ENCODE data around the gene ZFP69.
"Not testable (repeated sequence)": the region's sequence is repeated elsewhere in the genome, so short reads cannot be mapped to it uniquely, and the experiment has no call there.

ZFP69 gene

GRCh38 chr1:40476924-40477677 is at the start of gene ZFP69:
Gene ZFP69, plus strand, starts transcription at chr1:40477290. Its CDS starts 2,072 bp downstream, at chr1:40479362.
- peak; percentile 48 for DNase-seq (ENCODE audit: low spot score)

DNA sequence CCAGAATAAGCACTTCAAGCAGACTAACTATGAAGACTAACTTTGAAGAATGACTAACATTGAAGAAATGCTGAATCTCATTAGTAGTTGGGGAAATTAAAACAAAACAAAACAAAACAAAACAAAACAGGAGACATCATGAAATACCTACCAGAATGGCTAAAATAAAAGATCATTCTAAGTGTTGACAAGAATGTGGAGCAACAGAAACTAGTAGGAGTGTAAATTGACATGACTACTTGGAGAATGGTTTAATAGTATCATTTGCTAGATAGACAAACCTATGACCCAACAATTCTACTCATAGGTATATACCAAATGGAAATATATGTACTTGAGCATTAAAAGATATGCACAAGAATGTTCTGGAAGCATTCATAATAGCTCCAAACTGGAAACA is 45.7 kb upstream of the ZFP69 start:
- no peak for DNase-seq (ENCODE audit: low spot score)

GRCh38 chr1:40432644-40433390 is 44.3 kb upstream of the ZFP69 start:
- no peak for DNase-seq (ENCODE audit: low spot score)

GRCh38 chr1:40435471-40435870 is 41.6 kb upstream of the ZFP69 start:
- DNase-seq (ENCODE audit: low spot score), result no peak

- no peak for DNase-seq (ENCODE audit: low spot score)
Measured at GRCh38 chr1:40435876-40436275, 41.2 kb upstream of the ZFP69 start.

GRCh38 chr1:40438391-40439015 is 38.6 kb upstream of the ZFP69 start:
- DNase-seq (ENCODE audit: low spot score), result peak; percentile 17

GRCh38 chr1:40439247-40439646 is 37.8 kb upstream of the ZFP69 start:
- DNase-seq (ENCODE audit: low spot score), result no peak

GRCh38 chr1:40449684-40450494 is 27.2 kb upstream of the ZFP69 start, which contains the start of gene ZFP69B:
Gene ZFP69B, plus strand, starts transcription at chr1:40450476. Its CDS starts 486 bp downstream, at chr1:40450962.
- peak; percentile 93 for DNase-seq (ENCODE audit: low spot score)

GRCh38 chr1:40450495-40451237 is 26.4 kb upstream of the ZFP69 start:
- DNase-seq (ENCODE audit: low spot score), result peak; percentile 86

- no peak for DNase-seq (ENCODE audit: low spot score)
Measured at GRCh38 chr1:40451238-40451585, 25.9 kb upstream of the ZFP69 start.

- no peak for DNase-seq (ENCODE audit: low spot score)
Measured at GRCh38 chr1:40454873-40455272, 22.2 kb upstream of the ZFP69 start.

DNA sequence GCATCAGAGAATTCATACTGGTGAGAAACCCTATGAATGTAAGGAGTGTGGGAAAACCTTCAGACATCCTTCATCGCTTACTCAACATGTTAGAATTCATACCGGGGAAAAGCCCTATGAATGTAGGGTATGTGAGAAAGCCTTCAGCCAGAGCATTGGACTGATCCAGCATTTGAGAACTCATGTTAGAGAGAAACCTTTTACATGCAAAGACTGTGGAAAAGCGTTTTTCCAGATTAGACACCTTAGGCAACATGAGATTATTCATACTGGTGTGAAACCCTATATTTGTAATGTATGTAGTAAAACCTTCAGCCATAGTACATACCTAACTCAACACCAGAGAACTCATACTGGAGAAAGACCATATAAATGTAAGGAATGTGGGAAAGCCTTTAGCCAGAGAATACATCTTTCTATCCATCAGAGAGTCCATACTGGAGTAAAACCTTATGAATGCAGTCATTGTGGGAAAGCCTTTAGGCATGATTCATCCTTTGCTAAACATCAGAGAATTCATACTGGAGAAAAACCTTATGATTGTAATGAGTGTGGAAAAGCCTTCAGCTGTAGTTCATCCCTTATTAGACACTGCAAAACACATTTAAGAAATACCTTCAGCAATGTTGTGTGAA is 14.0 kb upstream of the ZFP69 start:
- DNase-seq (ENCODE audit: low spot score), result no peak

DNA sequence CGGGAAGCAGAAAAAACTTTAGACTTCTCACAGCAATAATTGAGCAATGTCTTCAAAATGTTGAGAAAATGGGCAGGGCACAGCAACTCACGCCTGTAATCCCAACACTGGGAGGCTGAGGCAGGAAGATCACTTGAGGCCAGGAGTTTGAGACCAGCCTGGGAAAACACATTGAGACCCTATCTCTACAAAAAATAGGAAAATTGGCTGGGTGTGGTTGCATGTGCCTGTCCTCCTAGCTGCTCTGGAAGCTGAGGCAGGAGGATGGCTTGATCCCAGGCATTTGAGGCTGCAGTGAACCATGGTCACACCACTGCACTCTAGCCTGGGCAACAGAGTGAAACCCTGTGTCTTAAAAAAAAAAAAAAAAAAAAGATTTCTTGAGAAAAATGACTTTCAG is 7.8 kb upstream of the ZFP69 start:
- DNase-seq (ENCODE audit: low spot score), result no peak

DNA sequence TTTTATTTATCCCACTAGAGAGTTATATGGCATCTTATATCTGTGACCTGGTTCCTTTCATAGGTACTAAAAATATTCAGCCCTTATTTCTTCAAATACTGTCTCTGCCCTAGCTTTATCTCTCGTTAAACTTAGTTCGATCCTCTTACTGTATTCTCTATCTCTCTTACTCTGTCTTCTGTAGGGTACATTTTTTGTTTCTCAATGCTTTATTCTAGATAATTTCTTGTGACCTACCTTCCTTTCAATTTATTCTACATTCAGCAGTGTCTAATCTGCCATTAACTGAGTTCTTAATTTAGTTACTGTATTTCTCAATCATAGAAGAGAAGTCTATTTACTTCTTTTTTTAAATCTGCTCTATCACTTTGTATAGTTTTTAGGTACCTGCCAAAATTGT is 1.8 kb upstream of the ZFP69 start:
- DNase-seq (ENCODE audit: low spot score), result no peak

- no peak for DNase-seq (ENCODE audit: low spot score)
Measured at GRCh38 chr1:40477678-40478053, 576 bp downstream of the ZFP69 start.

DNA sequence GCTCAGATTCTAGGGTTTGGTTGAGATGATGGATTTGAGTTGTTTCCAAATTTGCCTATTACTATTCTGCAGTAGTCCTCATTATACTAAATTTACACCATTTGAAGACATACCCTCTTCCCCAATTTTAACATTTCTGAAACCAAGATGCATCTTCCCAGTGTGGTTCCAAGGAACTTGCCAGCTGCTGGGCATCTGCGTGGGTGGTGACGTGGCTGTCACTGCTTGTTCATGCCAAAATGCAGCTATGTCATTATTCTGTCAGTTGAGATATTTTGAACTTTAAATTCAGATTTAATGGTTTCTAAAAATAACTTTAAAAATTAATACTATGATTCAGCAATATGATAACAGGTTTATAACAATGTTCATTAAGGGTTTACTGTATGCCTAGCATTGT is 1.2 kb downstream of the ZFP69 start:
- no peak for DNase-seq (ENCODE audit: low spot score)

- DNase-seq (ENCODE audit: low spot score), result no peak
Measured at GRCh38 chr1:40479156-40479555, 2.1 kb downstream of the ZFP69 start.

GRCh38 chr1:40495315-40495903 is 18.3 kb downstream of the ZFP69 start:
- no peak for DNase-seq (ENCODE audit: low spot score)

GRCh38 chr1:40502651-40503050 is 25.6 kb downstream of the ZFP69 start:
- not testable (repeated sequence) for DNase-seq (ENCODE audit: low spot score)

DNA sequence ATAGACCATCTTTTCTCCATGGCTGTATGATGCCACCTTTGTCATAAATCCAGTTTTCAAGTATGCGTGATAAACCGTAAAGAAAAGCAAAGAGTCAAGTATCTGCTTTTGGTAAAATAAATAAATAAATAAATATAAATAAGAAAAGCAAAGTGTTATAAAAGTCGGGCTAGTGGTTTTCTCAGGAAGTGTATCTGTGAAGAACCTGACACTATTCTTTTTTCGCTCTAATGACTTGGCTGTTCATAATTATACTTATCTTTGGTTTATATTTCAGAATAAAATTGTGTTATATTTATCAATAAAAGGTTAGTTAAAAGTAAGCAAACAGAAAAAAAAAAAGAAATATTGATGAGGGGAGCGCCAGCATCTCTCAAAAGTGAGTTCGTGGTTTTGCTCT is 30.9 kb downstream of the ZFP69 start:
- no peak for DNase-seq (ENCODE audit: low spot score)
